ENCODE measurements around the gene OSTC.

Gene OSTC

DNA sequence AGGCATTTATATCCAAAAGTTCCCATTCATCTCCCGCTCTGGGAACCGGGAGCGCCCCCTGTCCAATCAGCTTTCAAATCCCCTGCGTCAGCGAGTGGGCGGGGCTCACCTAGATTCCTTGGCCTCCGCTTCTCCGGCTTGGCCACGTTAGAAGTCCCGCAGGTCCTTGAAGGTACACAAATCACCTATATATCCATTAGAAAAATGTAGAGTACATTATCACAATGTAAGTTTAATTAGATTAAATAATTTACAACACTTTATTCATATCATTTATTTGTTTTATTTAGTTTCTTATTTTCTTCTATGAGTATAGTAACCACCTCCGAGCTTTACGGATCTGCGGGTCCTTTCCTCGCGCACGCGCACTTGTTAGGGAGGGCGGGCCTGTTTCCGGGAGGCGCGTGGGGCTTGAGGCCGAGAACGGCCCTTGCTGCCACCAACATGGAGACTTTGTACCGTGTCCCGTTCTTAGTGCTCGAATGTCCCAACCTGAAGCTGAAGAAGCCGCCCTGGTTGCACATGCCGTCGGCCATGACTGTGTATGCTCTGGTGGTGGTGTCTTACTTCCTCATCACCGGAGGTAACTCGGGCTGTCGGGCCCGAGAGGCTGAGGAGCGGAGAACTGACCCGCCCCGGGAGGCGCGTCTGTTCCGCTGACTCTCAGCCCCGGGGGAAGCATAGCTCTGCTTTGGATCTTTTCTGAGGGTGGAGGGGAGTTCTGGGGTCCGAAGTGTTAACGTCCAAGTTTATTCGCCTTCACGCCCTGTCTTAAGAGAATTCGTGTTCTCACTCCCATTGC lies at the start of gene OSTC:
Gene OSTC (plus strand): TSS at position 388 of the 802 bp plus-strand sequence. CDS start 57 bp downstream, at position 445.
- DNase-seq (ENCODE audit: low read depth) = peak; percentile 96

DNA sequence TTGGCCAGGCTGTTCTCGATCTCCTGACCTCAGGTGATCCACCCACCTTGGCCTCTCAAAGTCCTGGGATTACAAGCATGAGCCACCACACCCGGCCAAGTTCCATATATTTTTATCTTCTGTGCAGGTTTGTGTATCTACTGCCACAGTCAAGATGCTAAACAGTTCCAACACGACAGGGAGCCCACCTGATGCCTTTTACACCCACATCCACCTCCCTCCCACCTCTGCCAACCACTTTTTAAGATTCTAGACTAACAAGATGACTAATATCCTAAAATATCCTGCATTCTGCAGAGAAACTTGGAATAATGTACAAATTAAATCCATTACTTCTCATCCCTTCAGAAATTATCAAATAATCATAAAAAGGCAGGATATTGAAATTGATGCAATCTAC lies 49.3 kb upstream of the OSTC start:
- DNase-seq (ENCODE audit: low read depth) = no peak

DNA sequence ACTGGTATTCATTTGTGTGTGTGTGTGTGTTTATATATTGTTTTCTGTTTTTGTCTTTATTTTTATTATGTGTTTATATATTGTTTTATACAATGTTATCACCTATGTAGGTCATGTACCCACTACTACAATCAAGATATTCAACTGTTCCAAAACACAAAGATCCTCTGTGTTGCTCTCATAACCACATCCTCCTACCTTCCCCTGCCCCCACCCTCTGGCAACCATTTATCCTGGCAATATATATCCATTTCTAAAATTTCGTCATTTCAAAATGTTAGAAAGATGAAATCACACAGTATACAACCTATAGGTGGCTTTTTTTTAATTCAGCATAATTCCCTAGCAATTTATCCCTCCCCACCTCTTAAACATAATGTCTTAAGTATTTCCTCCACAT lies 48.9 kb upstream of the OSTC start:
- DNase-seq (ENCODE audit: low read depth) = no peak

DNA sequence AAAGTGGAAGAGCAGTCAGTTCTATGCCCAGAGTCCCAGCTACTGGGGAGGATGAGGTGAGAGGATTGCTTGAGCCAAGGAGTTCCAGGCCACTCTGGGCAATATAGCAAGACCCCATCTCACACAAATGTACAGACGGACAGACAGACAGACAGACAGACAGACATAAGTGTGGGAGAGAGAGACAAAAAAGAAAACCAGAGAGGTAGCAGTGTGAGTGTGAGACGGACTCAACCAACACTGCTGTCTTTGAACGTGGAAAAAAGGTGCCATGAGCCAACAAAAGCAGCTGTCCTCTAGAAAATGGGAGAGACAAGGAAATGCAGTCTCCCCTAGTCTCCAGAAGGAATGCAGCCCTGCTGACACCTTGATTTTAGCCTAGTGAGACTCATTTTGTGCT lies 48.2 kb upstream of the OSTC start:
- DNase-seq (ENCODE audit: low read depth) = no peak

GRCh38 chr4:108607079-108607815 lies 43.2 kb upstream of the OSTC start:
- no peak for DNase-seq (ENCODE audit: low read depth)

DNA sequence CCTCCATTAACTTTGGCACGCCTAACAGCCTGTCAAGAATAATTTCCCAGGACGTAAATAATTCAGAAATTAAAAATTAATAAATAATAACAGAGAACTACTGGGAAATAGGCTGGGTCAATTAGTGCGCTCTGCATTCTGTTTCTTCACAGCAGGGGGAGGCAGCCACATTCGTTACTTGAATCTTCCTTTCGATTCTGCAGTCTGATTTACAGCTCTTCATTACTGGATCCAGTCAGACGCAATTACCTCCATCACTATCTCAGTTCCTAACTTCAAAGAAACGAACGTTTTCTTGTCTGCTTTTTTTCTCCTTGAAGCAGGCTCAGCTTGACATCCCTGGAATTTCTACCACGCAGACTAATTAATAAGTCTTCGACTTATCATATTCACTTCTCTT lies 39.0 kb upstream of the OSTC start:
- DNase-seq (ENCODE audit: low read depth) = no peak

- no peak for DNase-seq (ENCODE audit: low read depth)
Observed at GRCh38 chr4:108612365-108612764, 38.0 kb upstream of the OSTC start.

GRCh38 chr4:108619372-108620100 lies 30.9 kb upstream of the OSTC start:
- DNase-seq (ENCODE audit: low read depth) = no peak

DNA sequence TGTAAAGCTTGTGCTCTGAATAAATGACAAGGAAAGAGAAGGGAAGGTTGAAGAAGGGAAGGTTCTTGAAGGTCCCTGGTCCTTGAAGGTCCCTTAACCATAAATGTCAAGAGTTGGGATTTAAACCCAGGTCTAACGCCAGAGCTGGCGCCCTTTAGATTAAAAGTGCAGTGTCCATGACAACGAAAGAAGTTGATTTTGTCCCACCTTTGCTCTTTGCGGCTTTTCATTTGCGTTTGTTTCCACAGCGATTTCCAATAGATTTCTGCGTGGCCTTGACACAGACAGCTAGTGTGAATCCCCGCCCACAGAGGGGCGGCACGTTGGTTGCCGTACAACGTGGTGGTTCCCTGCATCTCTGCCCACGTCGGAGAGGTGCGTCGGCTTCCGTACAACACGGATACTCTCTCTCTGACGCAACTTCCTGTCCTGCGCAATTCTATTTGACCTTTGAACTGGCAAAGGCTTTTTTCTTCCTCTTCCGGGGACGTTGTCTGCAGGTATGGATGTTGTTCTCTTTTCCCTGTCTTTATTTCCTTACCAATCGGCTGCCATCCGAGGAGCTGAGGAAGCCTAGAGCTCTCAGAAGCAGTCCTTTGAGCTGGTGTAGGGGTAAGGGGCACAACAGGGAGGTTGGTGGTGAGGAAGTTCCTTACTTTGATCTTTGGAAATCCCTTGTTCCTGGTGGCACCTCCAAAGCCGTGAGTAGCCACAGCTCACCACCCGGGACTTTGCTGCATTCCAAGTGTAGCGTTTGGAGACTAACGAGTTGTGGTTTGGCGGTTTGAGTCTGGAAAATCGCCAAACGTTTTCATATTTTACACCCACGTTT lies 30.1 kb upstream of the OSTC start, which contains the start of gene RPL34:
Gene RPL34 (plus strand): TSS at position 476 of the 832 bp plus-strand sequence. CDS start 1,384 bp downstream, outside the sequence.
- peak; percentile 89 for DNase-seq (ENCODE audit: low read depth)

GRCh38 chr4:108620933-108621905 lies 29.2 kb upstream of the OSTC start:
- DNase-seq (ENCODE audit: low read depth) = no peak

DNA sequence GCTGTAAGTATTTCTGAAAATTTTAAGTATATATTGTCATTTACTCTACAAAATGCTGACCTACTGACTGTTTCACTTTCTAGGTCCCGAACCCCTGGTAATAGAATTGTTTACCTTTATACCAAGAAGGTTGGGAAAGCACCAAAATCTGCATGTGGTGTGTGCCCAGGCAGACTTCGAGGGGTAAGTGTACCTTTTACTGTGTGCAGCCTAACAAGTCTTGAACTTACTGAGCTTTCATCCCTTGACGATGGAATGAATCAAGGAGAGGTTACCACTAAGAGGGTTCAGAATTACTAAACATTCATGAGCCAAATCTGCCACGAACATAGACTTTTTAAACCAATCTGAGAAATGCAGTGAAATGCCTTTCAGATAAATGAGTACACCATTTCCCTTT lies 28.4 kb upstream of the OSTC start:
- no peak for DNase-seq (ENCODE audit: low read depth)

DNA sequence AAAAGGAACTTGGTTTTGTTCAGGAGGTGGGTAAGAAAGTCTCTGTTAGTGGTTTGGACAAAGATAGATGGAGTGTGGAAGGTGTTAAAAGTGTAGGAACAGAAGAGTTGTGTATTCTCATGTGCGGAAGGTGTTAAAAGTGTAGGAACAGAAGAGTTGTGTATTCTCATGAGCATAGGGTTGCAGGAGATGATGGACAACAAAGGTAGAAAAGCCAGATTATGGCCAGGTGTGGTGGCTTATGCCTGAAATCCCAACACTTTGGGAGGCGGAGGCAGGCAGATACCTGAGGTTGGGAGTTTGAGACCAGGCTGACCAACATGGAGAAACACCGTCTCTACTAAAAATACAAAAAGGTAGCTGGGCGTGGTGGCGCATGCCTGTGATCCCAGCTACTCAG lies 27.6 kb upstream of the OSTC start:
- no peak for DNase-seq (ENCODE audit: low read depth)

DNA sequence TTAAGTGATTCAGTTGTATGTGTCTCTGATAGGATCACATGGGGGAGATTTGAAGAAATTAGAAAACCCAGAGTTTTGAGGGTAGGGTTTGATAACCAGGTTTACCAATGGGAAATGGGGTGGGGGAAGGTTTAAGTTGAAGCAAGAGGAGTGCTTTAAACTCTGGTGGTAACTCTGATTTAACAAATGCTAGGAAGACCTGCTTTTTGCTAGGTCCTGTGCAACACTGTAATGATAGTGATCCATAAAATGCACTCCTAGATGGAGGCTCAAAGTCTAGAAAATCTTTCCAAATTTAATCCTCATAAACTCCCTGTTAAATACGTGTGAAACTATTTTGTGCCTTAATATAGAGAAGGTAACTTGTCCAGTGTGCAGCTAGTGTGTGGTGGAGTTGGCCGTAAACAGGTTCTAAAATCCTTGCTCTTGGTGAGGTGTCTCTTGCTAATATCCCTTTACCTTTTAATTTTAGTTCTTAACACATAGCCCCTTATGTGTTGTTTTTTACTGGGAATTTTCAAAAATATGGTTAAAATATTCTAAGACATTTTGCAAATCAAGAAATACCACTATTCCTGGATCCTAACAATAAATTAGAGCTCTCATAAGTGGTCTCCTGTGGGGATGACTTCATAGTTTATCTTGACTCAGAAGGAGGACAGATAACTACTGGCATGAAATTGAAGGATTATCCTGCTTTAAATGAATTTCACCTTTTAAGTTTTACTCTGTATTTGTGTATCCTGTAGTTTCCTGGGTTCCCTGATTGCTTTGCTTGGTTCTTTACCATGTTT lies 25.9 kb upstream of the OSTC start:
- DNase-seq (ENCODE audit: low read depth) = no peak

GRCh38 chr4:108626056-108626455 lies 24.3 kb upstream of the OSTC start:
- DNase-seq (ENCODE audit: low read depth) = no peak

DNA sequence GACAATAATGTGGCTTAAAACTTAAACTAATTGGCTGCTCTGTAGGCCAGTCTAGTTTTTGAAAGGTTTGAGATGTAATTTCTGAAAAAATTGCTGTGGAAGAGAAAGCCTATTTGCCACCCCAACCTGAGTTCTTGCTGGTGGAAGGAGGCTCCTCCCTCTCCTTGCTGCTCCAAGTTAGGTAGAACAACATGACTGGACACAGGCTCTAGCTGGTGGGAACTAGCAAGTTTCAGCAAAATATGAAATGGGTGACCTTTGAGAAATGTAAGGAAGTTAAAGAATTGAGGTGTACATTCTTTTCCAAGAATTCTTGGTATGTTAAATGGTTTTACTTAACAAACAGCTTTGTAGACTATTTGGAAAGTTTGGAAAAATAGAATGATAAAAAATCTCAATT lies 22.0 kb upstream of the OSTC start:
- no peak for DNase-seq (ENCODE audit: low read depth)

DNA sequence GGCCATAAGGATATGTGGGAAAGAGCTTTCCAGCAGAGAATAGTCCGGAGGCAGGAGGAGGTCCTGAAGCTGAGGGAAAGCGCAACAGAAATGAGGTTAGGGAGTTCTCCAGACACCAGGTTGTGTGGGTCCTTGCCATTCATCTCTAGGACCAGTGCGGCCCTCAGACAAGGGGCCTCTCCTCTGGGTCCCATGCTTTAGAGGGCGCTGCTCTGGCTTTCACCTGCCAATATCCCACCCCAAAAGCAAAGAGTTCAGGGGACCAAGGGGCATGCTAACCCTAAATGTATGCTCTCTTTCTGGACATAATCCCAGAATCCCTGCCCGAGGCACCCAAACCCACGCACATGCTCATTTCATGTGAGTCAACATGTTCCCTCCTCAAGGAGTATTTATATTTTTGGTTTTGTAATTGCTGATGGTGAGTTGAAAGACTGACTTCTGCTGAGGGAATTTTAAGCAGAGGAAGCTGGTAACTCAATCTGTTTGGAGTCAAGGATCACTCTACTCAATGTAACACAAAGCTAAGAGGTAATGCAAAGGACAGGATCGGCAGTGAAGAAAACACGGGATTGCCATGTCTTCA lies 15.2 kb upstream of the OSTC start:
- no peak for DNase-seq (ENCODE audit: low read depth)

DNA sequence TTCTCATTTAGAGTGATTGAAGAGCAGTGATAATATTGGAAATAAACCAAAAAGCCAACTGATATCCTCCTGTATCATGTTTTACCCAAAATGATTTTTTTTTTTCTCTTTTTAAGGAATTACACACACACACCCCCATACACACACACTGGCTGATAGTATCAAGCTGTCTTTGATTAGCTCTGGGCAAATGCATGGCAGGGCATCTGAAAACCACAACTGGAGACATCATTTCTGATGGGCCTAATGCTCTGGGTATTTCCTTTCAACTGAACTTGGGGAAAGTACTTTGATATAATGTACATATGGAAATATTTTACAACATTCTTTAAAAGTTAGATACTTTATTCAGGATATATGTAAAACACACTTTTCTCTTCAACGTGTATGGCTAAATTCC lies 14.2 kb upstream of the OSTC start:
- peak; percentile 58 for DNase-seq (ENCODE audit: low read depth)

DNA sequence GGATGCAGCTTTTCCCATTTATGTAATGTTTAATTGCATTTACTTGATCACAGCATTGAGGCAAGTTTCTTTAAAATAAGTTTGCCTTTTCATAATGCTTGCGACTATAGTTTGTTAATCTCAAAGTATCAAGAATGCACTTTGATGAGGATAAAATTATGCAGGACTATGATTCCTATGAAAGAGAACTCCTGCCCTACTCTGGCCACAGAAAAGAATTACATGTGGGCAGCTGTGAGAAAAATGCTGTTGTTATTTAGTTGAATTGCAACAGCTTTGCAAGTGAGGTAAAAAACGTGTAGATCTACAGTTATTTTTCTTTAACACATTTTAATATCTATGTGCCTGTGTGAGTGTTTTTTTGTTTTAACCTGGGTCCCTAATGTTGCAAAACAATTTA lies 12.5 kb upstream of the OSTC start:
- DNase-seq (ENCODE audit: low read depth) = no peak

DNA sequence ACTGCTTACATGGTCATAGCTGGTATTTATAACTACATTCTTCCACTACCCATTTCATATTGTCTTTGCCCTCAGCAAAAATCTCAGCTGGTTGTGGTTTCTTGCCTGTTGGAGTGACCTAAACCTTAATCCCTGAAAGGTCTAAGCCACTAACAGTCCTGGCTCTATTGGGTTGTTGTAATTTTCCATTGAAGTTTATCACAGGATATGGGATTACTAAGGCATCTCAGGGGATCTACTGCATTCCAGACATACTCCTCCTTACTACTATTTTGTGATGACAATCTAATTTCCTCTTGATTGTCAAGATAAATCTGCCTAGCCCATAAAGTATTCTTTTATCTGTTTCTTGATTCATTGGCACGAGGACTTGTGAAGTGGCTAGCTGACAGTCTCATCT lies 6.2 kb upstream of the OSTC start:
- peak; percentile 82 for DNase-seq (ENCODE audit: low read depth)
